GM23248 (cell line): Measurements from ENCODE around the gene IGSF21.

Experiments
- EZH2 ChIP-seq: fragments of 200-600 bp; sonication (generic); IDR thresholded peaks from 2 replicates; pipeline ENCODE4 v1.6.1; 2018; ENCODE audit warnings: antibody characterized with exemption, mild to moderate bottlenecking; ENCODE audit not compliant: insufficient read depth, poor library complexity, severe bottlenecking
- EZH2phosphoT487 ChIP-seq: fragments of 200-600 bp; sonication (generic); IDR thresholded peaks from 2 replicates; pipeline ENCODE4 v1.6.1; 2018; ENCODE audit warnings: antibody characterized with exemption, moderate library complexity, mild to moderate bottlenecking, low read depth; ENCODE audit not compliant: insufficient read depth

- TF ChIP-seq EZH2phosphoT487 (no peak), EZH2 (no peak)
Observed at GRCh38 chr1:18077657-18078215, 29.9 kb upstream of the IGSF21 start.
